ENCODE results near the gene IFNL4. TPM values are rescaled to one million over a fixed set of nuclear protein-coding genes. Genes with fewer than 3 reads are reported as not detected.

The IFNL4 gene
- total RNA-seq (under 1 TPM in 2 of 7 donors, not detected in 5; 0.17 to 0.23 TPM), polyA plus RNA-seq (not detected)
- long read RNA-seq, donor 1, partial matches to known transcripts = 1 of 1 reads
- long read RNA-seq, donor 1, other reads (novel, unspliced or antisense) = 0 of 1 reads
- long read RNA-seq, donor 2 = 0 reads
- long read RNA-seq, donor 3 = 0 reads

DNA sequence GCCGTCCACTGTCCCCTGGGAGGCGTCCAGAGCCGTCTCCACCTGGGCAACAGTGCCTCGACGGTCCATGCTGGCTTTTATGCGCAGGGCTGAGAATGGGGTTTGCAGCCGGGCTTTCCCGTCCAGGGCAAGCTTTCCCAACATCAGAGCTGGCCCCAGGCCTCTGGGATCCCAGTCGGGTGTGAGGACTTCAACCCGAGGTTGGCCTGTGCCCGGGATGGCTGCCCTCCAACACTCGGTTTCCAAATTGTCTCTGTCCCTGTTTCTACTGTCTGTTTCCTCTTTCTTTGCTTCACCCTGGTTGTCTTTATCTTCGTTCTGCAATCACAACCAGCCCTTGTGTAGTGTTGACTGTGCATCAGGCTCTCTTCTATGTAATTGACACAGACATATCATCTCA is at the start of gene IFNL4:
Gene IFNL4, minus strand, starts transcription at position 51 of the 400 bp plus-strand sequence.
- 67 to 83% (median 82%) methylated on average over 13 of the region's 13 CpGs for WGBS, 3 donors
- intact Hi-C loops (cut with DNase I) = no loop called here
- Histone ChIP-seq H3K36me3 (no peaks in the 10 kb centered on the region), H3K4me3 (no peak within 1 kb of the TSS), H3K4me1 (ENCODE audit: insufficient read depth) (no peaks in the 10 kb centered on the region), H3K27ac (no peak within 1 kb of the TSS), H3K9me3 (no peaks in the 10 kb centered on the region), H3K27me3 (no peaks in the 10 kb centered on the region)
- TF ChIP-seq POLR2A (IDR thresholded peaks at IDR 0.05) = no peak
- TF ChIP-seq, protein P1, sequence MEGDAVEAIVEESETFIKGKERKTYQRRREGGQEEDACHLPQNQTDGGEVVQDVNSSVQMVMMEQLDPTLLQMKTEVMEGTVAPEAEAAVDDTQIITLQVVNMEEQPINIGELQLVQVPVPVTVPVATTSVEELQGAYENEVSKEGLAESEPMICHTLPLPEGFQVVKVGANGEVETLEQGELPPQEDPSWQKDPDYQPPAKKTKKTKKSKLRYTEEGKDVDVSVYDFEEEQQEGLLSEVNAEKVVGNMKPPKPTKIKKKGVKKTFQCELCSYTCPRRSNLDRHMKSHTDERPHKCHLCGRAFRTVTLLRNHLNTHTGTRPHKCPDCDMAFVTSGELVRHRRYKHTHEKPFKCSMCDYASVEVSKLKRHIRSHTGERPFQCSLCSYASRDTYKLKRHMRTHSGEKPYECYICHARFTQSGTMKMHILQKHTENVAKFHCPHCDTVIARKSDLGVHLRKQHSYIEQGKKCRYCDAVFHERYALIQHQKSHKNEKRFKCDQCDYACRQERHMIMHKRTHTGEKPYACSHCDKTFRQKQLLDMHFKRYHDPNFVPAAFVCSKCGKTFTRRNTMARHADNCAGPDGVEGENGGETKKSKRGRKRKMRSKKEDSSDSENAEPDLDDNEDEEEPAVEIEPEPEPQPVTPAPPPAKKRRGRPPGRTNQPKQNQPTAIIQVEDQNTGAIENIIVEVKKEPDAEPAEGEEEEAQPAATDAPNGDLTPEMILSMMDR (IDR thresholded peaks at IDR 0.05) = no peak
- no peak for TF ChIP-seq EP300 (IDR thresholded peaks at IDR 0.05)
- no peak for DNase-seq

DNA sequence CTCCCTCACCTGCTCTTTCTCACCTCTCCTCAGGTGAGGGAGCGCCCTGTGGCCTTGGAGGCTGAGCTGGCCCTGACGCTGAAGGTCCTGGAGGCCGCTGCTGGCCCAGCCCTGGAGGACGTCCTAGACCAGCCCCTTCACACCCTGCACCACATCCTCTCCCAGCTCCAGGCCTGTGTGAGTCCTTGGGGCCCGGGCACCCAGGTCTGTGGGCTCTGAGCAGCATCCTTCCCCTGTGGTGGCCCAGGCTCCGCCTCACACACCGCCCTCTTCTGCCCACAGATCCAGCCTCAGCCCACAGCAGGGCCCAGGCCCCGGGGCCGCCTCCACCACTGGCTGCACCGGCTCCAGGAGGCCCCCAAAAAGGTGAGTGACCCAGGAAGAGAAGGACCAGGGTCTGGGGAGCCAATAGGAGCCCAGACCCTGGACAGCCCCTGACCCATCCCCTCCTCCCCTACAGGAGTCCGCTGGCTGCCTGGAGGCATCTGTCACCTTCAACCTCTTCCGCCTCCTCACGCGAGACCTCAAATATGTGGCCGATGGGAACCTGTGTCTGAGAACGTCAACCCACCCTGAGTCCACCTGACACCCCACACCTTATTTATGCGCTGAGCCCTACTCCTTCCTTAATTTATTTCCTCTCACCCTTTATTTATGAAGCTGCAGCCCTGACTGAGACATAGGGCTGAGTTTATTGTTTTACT is 49.4 kb upstream of the IFNL4 start:
- DNase-seq = no peak
- H3K27ac ChIP-seq = no peak overlapping the region
- TF ChIP-seq POLR2A (IDR thresholded peaks at IDR 0.05) = no peak
- TF ChIP-seq, protein P1 (IDR thresholded peaks at IDR 0.05) = no peak
- no peak for TF ChIP-seq EP300 (IDR thresholded peaks at IDR 0.05)
- no peaks in the 10 kb centered on the region for H3K36me3 ChIP-seq
- WGBS, 3 donors = 57 to 61% (median 59%) methylated on average over 17 of the region's 17 CpGs
- intact Hi-C loops (cut with DNase I) = no loop called here
- H3K4me3 ChIP-seq = no peak overlapping the region
- H3K27me3 ChIP-seq = no peaks in the 10 kb centered on the region
- no peaks in the 10 kb centered on the region for H3K9me3 ChIP-seq
- H3K4me1 ChIP-seq (ENCODE audit: insufficient read depth) = no peaks in the 10 kb centered on the region

DNA sequence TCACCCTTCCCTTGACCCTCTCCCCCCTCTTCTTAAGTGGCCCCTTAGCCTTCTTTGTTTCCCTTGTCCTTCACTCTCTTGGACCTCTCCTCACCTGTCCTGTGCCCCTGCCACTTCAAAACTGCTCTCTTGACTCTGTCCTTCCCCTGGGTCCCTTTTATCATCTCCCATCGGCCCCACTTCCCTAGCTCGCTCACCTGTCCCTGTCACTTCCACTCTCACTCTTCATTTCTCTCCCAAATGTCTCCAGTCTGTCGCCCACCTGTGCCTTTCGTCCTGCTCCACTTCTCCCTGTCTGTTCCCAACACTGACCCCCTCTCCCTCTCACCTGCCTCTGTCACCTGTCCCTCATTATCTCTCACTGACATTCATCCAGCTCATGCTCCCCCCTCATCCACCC is 48.2 kb upstream of the IFNL4 start:
- no peaks in the 10 kb centered on the region for H3K9me3 ChIP-seq
- intact Hi-C loops (cut with DNase I) = no loop called here
- no peaks in the 10 kb centered on the region for H3K36me3 ChIP-seq
- WGBS, 3 donors = 88 to 89% (median 89%) methylated on average over 4 of the region's 4 CpGs
- H3K4me3 ChIP-seq = no peak overlapping the region
- TF ChIP-seq EP300 (IDR thresholded peaks at IDR 0.05) (no peak), POLR2A (IDR thresholded peaks at IDR 0.05) (no peak)
- TF ChIP-seq, protein P1 (IDR thresholded peaks at IDR 0.05) = no peak
- DNase-seq = no peak
- no peaks in the 10 kb centered on the region for H3K27me3 ChIP-seq
- no peaks in the 10 kb centered on the region for H3K4me1 ChIP-seq (ENCODE audit: insufficient read depth)
- H3K27ac ChIP-seq = no peak overlapping the region

DNA sequence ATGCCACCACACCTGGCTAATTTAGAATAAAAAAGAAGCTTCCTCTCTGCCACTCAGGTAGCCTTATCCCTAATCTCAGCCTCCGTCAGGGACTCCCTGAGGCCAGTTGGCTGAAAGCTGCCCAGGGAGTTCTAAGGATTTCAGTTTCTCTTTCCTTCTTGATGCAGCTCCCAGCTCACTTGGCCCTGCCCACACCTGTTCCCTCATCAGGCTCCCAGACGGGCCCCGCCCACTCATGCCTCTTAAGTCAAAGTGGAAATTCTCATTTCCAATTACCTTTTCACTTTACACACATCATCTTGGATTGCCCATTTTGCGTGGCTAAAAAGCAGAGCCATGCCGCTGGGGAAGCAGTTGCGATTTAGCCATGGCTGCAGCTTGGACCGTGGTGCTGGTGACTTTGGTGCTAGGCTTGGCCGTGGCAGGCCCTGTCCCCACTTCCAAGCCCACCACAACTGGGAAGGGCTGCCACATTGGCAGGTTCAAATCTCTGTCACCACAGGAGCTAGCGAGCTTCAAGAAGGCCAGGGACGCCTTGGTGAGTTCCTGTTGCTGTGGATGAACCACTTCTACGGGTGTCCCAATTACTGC is 47.5 kb upstream of the IFNL4 start, which contains the start of gene IFNL1:
Gene IFNL1, plus strand, starts transcription at position 353 of the 591 bp plus-strand sequence. Its CDS starts 15 bp downstream, at position 368.
- TF ChIP-seq, protein P1 (IDR thresholded peaks at IDR 0.05) = no peak
- TF ChIP-seq EP300 (IDR thresholded peaks at IDR 0.05) (no peak), POLR2A (IDR thresholded peaks at IDR 0.05) (no peak)
- Histone ChIP-seq H3K4me1 (ENCODE audit: insufficient read depth) (no peaks in the 10 kb centered on the region), H3K9me3 (no peaks in the 10 kb centered on the region), H3K36me3 (no peaks in the 10 kb centered on the region), H3K4me3 (no peak within 1 kb of the TSS), H3K27ac (no peak within 1 kb of the TSS), H3K27me3 (no peaks in the 10 kb centered on the region)
- intact Hi-C loops (cut with DNase I) = no loop called here
- 77 to 81% (median 79%) methylated on average over 11 of the region's 11 CpGs for WGBS, 3 donors
- no peak for DNase-seq

Measured in ovary (tissue), 10 donors.